ENCODE data around the gene SLC25A17. TPM values are rescaled to one million over a fixed set of nuclear protein-coding genes. Genes with fewer than 3 reads are reported as not detected.
"Not testable (repeated sequence)": the region's sequence is repeated elsewhere in the genome, so short reads cannot be mapped to it uniquely, and the experiment has no call there.

The SLC25A17 gene
- total RNA-seq, 1 donor from 2014 or later = 19.2 TPM

DNA sequence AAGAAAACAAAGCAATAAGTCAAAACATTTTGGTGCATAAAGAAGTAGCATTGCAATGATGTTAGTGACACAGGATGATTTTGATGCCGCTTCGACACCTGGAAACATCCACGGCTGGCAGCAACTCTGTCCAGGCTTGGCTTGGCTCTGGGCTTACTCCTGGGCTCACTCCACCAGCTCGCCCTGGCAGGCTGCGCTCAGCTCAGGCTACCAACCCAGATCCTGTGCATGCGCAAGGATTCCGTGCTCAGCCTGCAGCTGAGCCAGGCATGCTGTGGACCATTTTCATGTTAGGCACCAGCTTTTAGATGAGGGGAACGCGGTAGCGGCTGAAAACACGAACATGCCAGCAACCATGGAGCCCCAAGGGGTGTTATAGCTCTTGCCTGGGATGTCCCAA is 66.0 kb downstream of the SLC25A17 start:
- no peak for DNase-seq

DNA sequence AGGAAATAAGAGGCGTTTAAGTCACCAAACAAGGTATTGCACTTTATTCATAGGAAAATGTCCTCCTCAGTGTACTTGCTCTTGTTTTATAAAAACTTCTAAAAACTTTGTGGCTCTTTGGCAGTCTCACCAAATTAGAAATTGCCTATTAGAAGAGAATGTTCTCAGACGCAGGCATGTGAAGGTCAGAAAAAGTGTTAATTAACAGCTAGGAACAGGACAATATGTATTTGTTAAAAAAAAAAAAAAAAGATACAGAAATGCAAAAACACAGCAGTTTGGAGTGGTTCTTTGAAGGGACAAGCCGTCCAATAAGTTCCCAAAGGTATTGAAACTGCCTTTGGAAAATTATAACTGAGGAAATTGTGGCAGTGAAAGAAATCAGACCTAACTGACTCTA is 67.9 kb downstream of the SLC25A17 start:
- DNase-seq = no peak

DNA sequence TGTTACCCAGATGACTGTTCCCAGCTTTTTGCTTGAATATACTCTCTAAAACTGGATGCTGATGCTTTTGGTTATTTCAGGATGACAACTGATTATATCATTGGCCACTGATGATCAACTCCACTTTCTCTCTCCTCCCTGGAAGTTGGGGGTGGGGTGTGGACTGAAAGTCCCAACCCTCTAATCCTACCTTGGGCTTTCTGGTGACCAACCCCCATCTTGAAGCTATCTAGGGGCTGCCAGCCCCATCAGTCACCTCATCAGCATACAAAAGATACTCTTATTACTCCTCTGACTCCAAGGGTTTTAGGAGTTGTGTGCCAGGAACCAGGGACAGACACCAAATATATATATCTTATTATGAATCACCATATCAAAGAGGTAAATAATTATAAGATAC is 69.3 kb downstream of the SLC25A17 start:
- DNase-seq = no peak

DNA sequence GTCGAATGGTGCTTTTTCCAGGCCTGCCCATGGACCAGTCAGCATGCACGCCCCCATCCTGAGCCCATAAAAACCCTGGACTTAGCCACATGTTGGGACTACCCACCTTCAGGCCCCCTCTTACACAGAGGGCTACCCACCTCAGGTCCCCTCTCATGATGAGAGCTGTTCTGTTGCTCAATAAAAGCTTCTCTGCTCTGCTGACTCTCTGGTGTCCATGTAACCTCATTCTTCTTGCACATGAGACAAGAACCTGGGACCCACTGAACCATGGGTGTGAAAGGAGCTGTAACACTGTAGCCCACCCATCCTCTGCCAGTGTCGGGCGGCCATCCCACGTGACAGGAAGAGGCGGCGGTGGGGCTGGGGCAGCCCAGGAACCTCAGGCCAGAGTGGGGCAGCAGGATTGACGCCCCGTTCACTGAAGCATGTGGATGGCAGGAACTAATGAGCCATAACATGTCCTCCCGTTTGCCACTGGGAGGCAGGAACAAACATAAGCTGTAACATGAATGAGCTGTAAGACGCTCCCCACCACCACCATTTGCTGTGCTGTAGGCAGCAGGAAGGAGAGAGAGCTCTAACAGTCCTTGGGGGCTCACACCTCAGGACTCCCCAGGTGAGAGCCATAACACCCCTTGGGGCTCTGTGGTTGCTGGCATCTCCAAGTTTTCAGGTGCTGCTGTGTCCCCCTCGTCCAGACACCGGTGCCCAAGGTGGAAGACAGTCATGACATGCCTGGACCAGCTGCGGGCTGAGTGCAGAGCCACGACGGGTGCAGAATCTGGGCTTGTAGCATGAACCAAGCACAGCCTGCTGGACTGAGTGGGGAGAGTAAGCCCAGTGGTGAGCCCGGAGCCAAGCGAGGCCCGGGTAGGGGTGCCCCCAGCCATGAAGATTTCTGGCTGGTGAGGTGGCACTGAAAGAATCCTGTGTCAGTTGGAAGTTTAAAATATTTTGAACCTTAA is 70.5 kb downstream of the SLC25A17 start:
- DNase-seq = no peak

DNA sequence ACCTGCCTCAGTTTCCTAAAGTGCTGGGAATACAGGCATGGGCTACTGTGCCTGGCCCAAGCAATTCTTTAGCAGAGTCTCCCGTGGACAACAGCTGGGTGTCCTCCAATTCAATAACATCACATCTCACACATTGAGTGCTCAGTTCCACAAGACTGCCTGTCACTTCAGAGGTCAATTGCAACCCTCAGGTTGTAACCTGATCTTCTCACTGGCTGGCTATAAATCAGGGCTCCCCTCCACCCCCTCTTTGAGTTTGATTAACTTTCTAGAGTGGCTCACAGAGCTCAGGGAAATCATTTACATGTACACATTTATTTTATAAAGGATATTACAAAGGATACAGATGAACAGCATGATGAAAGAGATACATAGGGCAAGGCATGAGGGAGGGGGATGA is 71.8 kb downstream of the SLC25A17 start:
- DNase-seq = no peak

DNA sequence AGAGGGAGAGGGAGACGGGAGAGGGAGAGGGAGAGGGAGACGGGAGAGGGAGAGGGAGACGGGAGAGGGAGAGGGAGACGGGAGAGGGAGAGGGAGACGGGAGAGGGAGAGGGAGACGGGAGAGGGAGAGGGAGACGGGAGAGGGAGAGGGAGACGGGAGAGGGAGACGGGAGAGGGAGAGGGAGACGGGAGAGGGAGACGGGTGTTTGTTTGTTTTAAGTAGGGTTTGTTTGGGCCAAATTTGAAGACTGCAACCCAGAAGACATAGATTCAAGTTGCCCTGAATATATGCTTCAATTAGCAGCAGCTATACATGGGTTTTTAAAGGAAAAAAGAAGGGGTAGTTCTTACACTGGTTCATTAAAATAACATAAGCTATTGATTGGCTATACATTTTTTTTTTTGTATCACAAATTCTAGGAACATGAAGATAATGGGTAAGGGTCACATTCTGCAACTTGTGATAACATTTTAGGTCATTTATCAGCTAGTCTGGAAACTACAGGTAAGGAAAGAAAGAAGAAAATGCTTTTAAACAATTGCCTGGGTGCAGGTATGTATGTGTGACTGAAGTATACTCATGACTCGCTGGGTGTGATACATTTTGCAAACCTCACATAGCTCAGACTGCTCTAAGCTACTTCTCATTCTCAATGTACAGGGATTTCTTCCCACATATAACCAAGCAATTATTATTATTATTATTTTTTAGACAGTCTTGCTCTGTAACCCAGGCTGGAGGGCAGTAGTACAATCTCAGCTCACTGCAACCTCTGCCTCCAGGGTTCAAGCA is 72.5 kb downstream of the SLC25A17 start:
- DNase-seq = no peak

DNA sequence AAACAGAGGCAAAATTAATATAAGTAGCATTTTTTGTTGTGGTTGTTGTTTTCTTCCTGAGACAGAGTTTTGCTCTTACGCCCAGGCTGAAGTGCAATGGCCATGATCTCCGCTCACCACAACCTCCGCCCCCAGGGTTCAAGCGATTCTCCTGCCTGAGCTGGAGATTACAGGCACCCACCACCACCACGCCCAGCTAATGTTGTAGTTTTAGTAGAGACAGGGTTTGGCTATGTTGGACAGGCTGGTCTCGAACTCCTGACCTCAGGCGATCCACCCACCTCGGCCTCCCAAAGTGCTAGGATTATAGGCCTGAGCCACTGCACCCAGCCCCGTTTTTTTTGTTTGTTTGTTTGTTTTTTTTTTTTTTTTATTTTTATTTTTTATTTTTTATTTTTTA is 75.4 kb downstream of the SLC25A17 start:
- no peak for DNase-seq

DNA sequence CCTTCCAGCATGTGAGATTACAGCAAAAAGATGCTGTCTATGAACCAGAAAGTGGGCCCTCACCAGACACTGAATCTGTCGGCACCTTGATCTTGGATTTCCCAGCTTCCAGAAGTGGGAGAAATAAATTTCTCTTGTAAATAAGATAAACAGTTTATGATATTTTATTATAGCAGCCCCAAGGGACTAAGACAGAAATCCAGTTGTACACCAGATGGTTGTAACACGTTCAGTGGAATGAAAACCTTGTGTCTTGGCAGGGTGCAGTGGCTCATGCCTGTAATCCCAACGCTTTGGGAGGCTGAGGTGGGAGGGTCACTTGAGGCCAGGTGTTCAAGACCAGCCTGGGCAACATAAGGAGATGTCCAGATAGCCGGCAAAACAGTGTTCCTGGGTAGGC is 78.0 kb downstream of the SLC25A17 start:
- no peak for DNase-seq

DNA sequence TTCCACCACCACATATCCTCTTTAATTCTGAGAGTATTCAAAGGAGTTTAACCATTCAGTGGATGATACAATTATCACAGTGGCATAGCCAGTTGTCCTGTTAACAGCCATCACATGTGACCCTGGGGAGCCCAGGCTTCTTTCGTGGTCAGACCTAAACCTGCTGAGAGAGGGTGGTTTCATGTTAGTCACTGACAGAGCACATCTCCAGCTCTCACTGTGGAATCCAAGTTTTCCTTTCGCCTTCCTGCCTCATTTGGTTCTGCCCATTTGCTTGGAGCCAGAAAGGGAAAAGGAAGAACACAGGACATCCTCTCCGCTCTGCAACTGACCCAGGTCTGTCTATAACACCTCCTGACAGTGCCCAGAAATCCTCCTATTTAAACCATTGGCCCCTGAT is 79.4 kb downstream of the SLC25A17 start:
- peak; percentile 19 for DNase-seq

DNA sequence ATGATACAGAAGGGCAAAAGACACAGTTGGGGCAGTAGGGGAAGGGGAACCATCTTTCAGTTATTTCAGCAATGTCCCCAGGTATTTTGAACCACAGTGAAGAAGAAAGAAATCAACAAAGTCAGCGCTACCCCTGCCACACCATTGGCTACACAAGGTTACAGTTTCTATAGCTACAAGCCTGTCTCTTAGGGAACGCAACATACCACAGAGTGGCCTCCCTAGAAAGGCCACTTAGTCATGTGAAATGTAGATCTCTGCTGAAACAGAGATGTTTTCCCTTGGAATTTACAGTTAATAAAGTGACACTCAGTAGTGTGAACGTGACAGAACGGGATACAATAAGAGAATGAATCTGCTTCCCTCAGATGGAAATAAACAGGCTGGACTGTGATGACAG is 85.2 kb downstream of the SLC25A17 start:
- no peak for DNase-seq

DNA sequence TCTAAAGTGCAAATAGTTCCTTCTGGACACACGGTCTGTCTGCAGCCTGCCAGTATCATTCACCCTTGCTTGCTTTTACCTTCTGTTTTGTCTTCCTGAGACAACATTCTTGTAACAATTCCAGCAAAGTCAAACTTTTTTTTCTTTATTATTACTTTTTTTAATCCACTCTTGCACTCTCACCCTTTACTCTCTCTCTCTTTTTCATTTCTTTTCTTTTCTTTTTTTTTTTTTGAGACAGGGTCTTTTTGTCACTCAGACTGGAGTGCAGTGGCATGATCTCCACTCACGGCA is 86.2 kb downstream of the SLC25A17 start:
- no peak for DNase-seq

DNA sequence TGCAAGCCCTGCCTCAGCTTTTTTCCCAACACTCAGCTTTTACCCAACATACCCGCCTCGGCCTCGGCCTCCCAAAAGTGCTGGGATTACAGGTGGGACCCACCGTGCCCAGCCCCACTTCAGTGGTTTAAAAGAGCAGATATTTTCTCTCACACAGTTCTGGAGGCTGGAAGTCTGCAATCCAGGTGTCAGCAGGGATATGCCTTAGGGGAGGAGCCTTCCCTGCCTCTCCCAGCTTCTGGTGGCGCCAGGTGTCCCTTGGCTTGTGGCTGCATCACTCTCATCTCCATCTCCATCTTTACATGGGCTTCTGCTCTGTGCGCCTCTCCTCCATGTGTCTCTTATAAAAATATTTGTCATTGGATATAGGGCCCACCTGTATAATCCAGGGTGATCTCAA is 89.9 kb downstream of the SLC25A17 start:
- no peak for DNase-seq

DNA sequence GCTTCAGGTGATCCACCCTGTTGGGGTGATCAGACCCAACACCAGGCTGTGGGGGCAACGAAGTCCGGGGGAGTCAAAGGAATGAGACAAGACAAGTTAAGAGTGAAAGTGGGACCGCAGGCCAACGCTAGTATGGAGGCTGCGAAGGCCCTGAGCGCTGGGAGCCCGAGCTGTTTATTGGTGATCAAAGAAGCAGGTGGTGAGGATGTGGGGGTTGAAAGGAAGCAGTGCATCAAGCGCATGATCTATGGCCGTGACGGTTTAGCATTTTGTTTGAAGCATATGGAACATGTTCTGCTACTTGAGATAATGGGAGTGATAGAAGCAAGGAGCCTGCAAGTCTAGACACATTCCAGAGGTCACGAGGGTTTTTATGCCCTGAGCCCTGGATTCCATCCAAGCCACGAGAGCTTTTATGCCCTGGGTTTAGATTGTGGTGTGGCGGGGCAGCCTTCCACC is 90.4 kb downstream of the SLC25A17 start:
- no peak for DNase-seq

DNA sequence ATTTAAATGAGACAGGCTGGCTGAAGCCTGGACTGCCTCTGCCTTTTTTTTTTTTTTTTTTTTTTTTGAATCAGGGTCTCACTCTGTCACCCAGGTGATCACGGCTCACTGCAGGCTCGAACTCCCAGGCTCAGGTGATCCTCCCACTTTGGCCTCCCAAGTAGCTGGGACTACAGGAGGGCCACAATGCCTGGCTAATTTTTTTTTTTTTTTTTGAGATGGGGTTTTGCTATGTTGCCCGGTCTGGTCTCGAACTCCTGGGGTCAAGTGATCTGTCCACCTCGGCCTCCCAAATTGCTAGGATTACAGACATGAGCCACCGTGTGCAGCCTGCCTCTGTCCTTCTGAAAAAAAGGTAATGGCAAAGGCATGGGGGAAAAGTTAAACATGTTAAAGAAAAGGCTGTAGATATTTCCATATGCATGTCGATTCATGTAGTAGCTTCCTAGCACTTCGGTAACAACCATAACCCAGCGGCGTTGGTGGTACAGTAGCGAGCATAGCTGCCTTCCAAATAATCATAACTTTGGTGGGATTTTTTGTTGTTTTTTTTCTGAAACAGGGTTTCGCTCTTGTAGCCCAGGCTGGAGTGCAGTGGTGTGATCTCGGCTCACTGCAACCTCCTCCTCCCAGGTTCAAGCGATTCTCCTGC is 91.1 kb downstream of the SLC25A17 start:
- no peak for DNase-seq

DNA sequence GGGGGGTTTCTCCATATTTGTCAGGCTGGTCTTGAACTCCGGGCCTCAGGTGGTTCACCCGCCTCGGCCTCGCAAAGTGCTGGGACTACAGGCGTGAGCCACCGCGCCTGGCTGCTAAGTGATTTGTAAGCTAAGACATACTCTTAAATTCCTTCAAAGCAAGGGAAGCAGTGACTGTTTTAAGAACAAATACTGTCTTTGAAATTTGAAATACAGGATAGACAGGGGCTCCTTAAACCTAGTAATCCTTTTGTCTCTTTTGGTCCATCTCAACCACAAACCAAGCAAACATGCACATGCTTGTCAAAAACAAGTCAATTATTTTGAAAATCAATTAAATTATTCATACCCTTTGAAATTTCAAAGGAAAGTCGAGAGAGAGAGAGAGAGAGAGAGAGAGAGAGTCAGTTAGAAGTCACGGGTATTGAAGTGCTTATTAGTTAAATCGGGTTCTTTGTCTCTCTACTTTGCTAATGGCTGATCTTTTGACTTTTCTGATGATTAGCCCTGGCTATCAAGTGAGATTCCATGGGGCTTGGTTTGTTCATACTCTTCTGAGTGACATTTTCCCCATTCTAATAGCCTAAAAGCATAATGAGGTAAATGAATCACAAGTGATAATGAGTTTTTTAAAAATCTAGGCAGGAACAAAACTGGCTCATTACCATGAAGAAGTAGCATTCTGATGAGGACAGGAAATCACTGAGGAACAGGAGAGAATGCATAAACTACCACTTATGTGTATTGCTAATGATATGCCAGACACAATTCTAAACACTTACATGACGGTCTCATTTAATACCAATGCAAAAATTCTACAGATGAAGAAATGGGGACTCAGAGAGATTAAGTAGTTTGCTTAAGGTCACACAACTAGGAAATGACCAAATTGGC is 91.8 kb downstream of the SLC25A17 start:
- no peak for DNase-seq

DNA sequence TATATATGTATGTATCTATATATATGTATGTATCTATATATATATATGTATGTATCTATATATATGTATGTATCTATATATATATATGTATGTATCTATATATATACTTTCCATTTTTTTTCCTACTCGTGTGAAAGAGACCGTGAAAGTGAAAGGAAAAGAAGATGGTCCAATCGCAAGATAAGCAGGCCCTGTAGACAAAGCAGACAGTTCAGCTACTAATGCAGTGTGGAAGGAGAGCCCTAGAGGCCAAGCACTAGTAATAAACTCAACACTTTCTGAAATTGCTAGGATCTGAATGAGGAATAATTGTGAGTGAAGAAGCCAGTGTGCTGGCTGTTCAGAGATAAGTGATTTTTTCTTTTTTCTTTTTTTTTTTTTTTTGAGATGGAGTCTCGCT is 92.6 kb downstream of the SLC25A17 start:
- no peak for DNase-seq

DNA sequence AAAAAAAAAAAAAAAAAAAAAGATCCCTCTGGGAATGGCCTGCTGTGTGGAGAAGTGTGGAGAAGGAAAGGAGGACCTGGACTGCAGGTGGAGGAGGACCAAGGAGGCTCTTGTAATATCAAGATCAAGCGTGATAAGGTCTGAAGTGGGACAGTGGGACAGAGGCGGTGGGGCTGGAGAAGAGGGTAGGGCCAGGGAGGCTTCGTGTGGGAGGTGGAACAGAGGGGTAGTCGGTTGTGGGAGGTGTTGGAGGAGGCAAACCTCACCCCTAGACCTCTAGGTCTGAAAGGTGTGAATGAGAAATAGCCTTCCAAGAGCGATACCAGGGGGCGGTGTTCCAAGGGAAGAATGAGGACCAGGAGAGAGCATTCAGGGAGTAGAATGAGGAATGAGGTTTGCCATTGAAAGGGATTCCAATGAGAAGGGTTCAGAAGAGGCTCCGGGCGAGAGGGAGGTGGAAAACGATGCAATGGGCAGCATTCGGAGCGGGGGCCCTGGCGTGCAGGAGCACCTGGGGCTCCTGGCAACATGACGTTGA is 95.7 kb downstream of the SLC25A17 start:
- no peak for DNase-seq

DNA sequence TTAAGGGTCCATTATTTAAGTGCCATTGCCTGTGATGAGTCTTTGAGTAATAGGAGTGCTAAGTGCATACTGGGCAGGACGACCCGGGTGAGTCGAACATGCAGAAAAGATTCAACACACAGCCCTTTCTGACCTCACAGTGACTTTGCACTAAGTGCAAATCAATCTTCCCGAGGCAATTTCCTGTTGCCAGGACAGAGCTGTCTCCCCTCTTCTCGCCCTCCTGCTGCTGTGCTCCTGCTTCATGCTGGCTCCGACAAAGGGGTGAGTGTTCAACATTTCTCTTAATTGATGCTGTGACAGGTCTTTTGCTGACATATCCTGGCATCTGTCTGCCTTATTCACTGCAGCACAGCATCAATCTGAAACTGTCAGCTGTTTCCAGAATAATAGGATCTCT is 97.9 kb downstream of the SLC25A17 start:
- DNase-seq = no peak

DNA sequence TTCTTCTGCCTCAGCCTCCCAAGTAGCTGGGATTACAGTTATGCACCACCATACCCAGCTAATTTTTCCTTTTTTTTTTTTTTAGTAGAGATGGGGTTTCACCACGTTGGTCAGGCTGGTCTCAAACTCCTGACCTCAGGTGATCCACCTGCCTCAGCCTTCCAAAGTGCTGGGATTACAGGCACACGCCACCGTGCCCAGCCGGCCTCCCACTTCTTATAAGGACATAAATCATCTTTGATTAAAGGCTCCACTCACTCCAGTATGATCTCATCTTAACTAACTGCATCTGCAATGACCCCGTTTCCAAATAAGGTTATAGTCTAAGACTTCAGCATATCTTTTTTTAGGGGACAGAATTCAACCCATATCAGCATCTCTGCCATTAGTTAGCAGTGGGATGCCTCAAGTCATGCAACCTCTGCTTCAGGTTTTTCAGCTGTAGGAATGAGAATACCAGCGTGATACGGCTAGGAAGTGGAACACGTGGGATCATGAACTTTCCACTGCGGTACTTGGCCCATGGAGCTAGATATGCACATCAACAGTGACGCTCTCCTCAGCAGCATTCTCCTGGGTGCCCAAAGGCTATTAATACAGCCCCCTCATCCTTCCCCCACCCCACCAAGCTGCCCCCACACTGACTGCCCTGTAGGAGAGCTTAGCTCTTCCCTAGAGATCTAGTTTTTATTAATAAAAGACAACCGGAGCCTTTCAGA is 98.4 kb downstream of the SLC25A17 start:
- DNase-seq = no peak

DNA sequence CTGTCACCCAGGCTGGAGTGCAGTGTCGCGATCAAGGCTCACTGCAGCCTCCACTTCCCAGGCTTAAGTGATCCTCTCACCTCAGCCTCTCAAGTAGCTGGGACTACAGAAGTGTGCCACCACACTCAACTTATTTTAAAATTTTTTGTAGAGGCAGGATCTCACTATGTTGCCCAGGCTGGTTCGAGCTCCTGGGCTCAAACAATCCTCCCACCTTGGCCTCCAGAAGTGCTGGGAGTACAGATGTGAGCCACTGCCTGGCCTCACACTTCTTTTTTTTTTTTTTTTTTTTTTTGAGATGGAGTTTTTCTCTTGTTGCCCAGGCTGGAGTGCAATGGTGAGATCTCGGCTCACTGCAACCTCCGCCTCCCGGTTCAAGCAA is 99.0 kb downstream of the SLC25A17 start:
- DNase-seq = not testable (repeated sequence)
